Measurements from ENCODE around the gene MSI2. TPM values are rescaled to one million over a fixed set of nuclear protein-coding genes. Genes with fewer than 3 reads are reported as not detected.

The MSI2 gene
- total RNA-seq, 3 donors from 2014 or later, result 13.4 to 89.1 (median 71.1) TPM

DNA sequence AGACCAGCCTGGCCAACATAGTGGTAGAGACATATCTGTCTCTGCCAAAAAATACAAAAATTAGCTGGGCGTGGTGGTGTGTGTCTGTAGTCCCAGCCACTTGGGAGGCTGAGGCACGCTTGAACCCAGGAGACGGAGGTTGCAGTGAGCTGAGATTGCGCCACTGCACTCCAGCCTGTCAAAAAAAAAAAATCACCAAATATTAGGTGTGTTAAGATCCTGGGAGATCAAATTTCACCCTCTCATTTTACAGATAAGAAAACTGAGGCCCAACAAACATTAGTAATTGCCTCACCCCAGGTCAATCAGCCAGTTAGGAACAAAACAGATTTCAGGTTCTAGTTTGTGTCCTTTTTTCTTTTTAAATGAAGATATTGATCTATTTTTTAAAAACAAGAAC lies 116.7 kb downstream of the MSI2 start:
- intact Hi-C loops (cut with DNase I; ENCODE audit: low total_unique reads), result no loop called here
- no peak overlapping the region for H3K4me3 ChIP-seq
- no peak for TF ChIP-seq POLR2A (IDR thresholded peaks at IDR 0.05)
- TF ChIP-seq POLR2AphosphoS5 (IDR thresholded peaks at IDR 0.05), result no peak
- TF ChIP-seq, protein P1, sequence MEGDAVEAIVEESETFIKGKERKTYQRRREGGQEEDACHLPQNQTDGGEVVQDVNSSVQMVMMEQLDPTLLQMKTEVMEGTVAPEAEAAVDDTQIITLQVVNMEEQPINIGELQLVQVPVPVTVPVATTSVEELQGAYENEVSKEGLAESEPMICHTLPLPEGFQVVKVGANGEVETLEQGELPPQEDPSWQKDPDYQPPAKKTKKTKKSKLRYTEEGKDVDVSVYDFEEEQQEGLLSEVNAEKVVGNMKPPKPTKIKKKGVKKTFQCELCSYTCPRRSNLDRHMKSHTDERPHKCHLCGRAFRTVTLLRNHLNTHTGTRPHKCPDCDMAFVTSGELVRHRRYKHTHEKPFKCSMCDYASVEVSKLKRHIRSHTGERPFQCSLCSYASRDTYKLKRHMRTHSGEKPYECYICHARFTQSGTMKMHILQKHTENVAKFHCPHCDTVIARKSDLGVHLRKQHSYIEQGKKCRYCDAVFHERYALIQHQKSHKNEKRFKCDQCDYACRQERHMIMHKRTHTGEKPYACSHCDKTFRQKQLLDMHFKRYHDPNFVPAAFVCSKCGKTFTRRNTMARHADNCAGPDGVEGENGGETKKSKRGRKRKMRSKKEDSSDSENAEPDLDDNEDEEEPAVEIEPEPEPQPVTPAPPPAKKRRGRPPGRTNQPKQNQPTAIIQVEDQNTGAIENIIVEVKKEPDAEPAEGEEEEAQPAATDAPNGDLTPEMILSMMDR (IDR thresholded peaks at IDR 0.05), result no peak

DNA sequence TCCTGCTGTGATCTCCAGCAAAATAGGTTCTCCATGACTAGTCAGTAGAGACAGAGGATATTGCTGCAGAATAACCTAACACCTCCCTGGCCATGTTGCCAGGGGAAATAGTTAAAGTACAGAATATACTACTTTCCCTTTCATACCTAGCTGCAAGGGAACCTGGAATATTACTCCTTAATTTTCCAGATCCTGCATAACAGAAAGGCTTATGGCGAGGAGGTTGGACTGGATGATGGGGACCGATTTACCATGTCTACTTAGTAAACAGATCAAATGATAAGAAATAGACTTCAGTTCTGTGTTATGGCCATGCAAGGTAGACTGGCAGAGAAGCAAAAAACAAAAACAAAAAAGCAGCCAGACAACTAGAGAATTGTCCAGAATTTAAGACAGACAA lies 117.4 kb downstream of the MSI2 start:
- Histone ChIP-seq H3K4me1 (peaks cover 0 to 10% of the 10 kb centered on the region in 2 donors), H3K9me3 (no peaks in the 10 kb centered on the region)
- TF ChIP-seq POLR2AphosphoS5 (IDR thresholded peaks at IDR 0.05) (no peak), POLR2A (IDR thresholded peaks at IDR 0.05) (no peak)
- TF ChIP-seq, protein P1 (IDR thresholded peaks at IDR 0.05), result no peak

More for the DNA sequence above, 116.7 kb downstream of the MSI2 start:
- DNase-seq (ENCODE audit: low spot score in 2 of 2), result no peak
- no peak overlapping the region for H3K27ac ChIP-seq
- H3K36me3 ChIP-seq, result no peaks in the 10 kb centered on the region
- no peaks in the 10 kb centered on the region for H3K27me3 ChIP-seq
- H3K4me1 ChIP-seq, result peaks cover 0 to 10% of the 10 kb centered on the region in 2 donors
- H3K9me3 ChIP-seq, result no peaks in the 10 kb centered on the region

DNA sequence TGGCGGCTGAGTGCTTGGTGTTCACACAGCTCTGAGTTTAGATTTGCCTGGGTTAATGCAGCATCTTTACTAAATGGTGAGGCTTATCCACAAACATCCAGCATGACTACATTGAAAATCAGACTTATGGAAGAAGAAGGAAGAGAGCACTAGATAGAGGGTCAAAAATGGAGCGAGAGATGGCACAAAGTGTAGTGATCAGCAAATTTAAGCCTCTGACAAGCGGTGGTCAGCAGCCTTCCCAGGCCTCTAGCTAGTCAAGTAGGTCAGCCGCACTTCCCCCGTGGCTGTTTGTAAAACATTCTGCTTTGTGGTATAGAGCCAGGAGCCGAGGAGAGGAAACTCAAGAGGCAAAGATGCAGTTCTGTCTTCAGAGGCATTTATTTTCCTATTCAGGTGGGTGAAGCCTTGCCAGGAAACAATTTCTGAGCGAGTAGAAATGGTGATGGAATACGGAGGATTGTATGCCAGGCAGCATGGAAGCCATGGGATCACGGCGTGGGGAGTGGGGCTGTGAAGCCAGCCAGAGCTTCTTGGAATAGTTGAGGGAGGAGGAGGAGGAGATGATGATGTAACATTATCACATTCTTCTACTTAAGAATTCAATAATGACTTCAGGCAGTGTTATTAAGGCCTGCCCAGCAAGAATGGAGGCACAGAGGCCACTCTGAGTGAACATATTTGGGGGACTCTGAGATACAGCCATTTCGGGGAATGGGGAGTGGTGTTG lies 118.9 kb downstream of the MSI2 start:
- Histone ChIP-seq H3K27ac (no peak overlapping the region), H3K27me3 (no peaks in the 10 kb centered on the region), H3K36me3 (no peaks in the 10 kb centered on the region), H3K9me3 (no peaks in the 10 kb centered on the region), H3K4me1 (peaks cover 0 to 4% of the 10 kb centered on the region in 2 donors), H3K4me3 (no peak overlapping the region)
- intact Hi-C loops (cut with DNase I; ENCODE audit: low total_unique reads), result no loop called here
- no peak for DNase-seq (ENCODE audit: low spot score in 2 of 2)
- no peak for TF ChIP-seq POLR2A (IDR thresholded peaks at IDR 0.05)
- TF ChIP-seq POLR2AphosphoS5 (IDR thresholded peaks at IDR 0.05), result no peak
- TF ChIP-seq, protein P1 (IDR thresholded peaks at IDR 0.05), result no peak

More for the DNA sequence above, 117.4 kb downstream of the MSI2 start:
- intact Hi-C loops (cut with DNase I; ENCODE audit: low total_unique reads), result no loop called here
- H3K27ac ChIP-seq, result peak overlapping the region in 1 of 2 donors; percentile 1
- H3K36me3 ChIP-seq, result no peaks in the 10 kb centered on the region
- no peak for DNase-seq (ENCODE audit: low spot score in 2 of 2)
- no peak overlapping the region for H3K4me3 ChIP-seq
- no peaks in the 10 kb centered on the region for H3K27me3 ChIP-seq

DNA sequence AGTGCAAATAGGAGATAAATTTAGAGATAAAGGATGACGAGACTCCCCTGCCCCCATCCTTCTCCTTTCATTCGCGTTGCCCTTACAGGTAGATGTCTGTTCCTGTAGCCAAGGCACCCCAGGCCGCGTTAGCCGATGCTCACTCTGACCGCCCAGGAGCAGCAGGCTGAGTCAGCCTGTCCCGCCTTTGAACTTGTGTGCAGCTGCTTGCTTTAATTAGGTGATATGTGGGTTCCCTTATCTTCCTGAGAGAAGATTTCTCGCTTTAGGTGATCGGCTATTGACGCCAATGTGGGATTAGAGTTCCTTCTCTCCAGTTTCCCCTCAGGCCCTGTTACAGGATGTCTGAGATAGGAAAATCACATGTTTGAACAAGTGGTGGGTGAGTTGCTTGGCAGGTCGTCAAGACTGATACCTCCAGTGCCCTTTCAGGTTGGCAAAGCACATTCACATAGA lies 119.5 kb downstream of the MSI2 start:
- H3K4me1 ChIP-seq, result no peaks in the 10 kb centered on the region
- intact Hi-C loops (cut with DNase I; ENCODE audit: low total_unique reads), result loop anchor here (2.0 kb wide), 1 partner anchor 59 kb away; no protein-coding TSS in a partner anchor
- DNase-seq (ENCODE audit: low spot score in 2 of 2), result no peak

DNA sequence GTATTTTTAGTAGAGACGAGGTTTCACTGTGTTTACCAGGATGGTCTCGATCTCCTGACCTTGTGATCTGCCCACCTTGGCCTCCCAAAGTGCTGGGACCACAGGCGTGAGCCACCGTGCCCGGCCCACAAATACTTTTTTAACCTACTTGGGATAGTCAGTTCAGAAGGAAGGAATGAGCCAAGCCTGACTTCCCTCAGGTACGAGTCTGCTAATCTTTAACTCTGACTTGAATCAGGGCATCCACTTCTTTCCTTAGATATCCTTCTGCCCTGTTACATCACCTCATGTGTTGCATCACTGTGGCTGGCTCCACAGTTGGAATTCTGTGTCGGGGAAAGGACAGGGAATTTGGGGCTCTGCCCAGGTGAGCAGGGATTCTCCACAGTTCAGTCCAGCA lies 120.8 kb downstream of the MSI2 start:
- Histone ChIP-seq H3K27ac (no peak overlapping the region), H3K27me3 (no peaks in the 10 kb centered on the region), H3K4me3 (no peak overlapping the region), H3K36me3 (no peaks in the 10 kb centered on the region), H3K9me3 (no peaks in the 10 kb centered on the region), H3K4me1 (no peaks in the 10 kb centered on the region)
- TF ChIP-seq POLR2AphosphoS5 (IDR thresholded peaks at IDR 0.05) (no peak), POLR2A (IDR thresholded peaks at IDR 0.05) (no peak)
- TF ChIP-seq, protein P1 (IDR thresholded peaks at IDR 0.05), result no peak
- intact Hi-C loops (cut with DNase I; ENCODE audit: low total_unique reads), result loop anchor here (2.0 kb wide), 1 partner anchor 58 kb away; no protein-coding TSS in a partner anchor
- no peak for DNase-seq (ENCODE audit: low spot score in 2 of 2)

More for the DNA sequence above, 119.5 kb downstream of the MSI2 start:
- Histone ChIP-seq H3K36me3 (no peaks in the 10 kb centered on the region), H3K9me3 (no peaks in the 10 kb centered on the region), H3K27ac (no peak overlapping the region), H3K27me3 (no peaks in the 10 kb centered on the region), H3K4me3 (no peak overlapping the region)
- no peak for TF ChIP-seq POLR2AphosphoS5 (IDR thresholded peaks at IDR 0.05)
